Tibial nerve (tissue), 4 donors: ENCODE data around the gene BNC2.

ENCODE experiments used
- CTCF ChIP-seq, 5 experiments: fragments of 200-600 bp in 3 of 5; fragments of 450-650 bp in 2 of 5; sonication (generic) in 3 of 5; IDR thresholded peaks; one replicate each; pipeline ENCODE4 v1.5.1; 2016 to 2019; ENCODE audit warnings: antibody characterized with exemption in 5 of 5, mild to moderate bottlenecking in 3 of 5, moderate library complexity in 2 of 5
- EP300 ChIP-seq, 2 donors: sonication (generic); formaldehyde crosslinking; IDR thresholded peaks; one replicate each; pipeline ENCODE4 v1.6.1; 2017; ENCODE audit warnings: antibody characterized with exemption in 2 of 2, mild to moderate bottlenecking in 1 of 2
- POLR2A ChIP-seq, 2 donors: fragments of 450-650 bp; IDR thresholded peaks; one replicate each; pipeline ENCODE4 v1.6.1; 2017; ENCODE audit warnings: antibody characterized with exemption in 2 of 2, mild to moderate bottlenecking in 2 of 2, moderate library complexity in 2 of 2

DNA sequence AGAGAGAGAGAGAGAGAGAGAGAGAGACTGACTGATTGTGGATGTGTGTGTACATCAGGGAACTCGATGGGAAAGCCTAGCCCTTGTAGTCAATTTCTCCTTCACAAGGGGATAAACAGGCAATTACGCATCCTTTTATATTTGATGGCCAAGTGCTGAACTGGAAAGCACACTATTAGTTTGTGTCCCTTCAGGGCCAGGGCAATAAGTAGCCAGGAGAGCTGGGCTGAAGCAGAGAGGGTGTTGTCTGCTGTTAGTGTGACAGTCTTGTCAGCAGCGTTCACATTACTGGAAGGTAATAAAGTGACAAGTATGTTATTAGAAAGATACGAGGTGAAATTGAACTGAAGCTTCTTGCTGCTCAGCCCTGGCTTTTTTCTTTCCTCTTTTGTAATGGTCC lies 457.7 kb downstream of the BNC2 start:
- no peak for TF ChIP-seq CTCF (IDR thresholded peaks at IDR 0.05)
- TF ChIP-seq POLR2A (IDR thresholded peaks at IDR 0.05) = no peak
- TF ChIP-seq EP300 (IDR thresholded peaks at IDR 0.05) = no peak
